HEK293T (cell line): Measurements from ENCODE around the gene MARCHF9.

Experiments used
- ARNT ChIP-seq: fragments of 450-650 bp; IDR thresholded peaks from 2 replicates; pipeline ENCODE4 v1.6.1; 2017; ENCODE audit warnings: mild to moderate bottlenecking
- BHLHE40 ChIP-seq: fragments of 450-650 bp; IDR thresholded peaks from 2 replicates; pipeline ENCODE4 v1.6.1; 2016; ENCODE audit warnings: mild to moderate bottlenecking, moderate library complexity, borderline replicate concordance
- CTBP1 ChIP-seq: fragments of 450-650 bp; IDR thresholded peaks from 2 replicates; pipeline ENCODE4 v1.6.1; 2016; ENCODE audit warnings: borderline replicate concordance
- ELF4 ChIP-seq: fragments of 450-650 bp; IDR thresholded peaks from 2 replicates; pipeline ENCODE4 v1.6.1; 2017; ENCODE audit warnings: antibody characterized with exemption
- FOXA1 ChIP-seq: fragments of 450-650 bp; IDR thresholded peaks from 2 replicates; pipeline ENCODE4 v1.6.1; 2016; ENCODE audit warnings: mild to moderate bottlenecking
- FOXK2 ChIP-seq: fragments of 450-650 bp; IDR thresholded peaks from 2 replicates; pipeline ENCODE4 v1.6.1; 2016; ENCODE audit warnings: mild to moderate bottlenecking
- FOXM1 ChIP-seq: fragments of 450-650 bp; IDR thresholded peaks from 2 replicates; pipeline ENCODE4 v1.6.1; 2017; ENCODE audit warnings: mild to moderate bottlenecking, borderline replicate concordance
- HDGF ChIP-seq: fragments of 450-650 bp; IDR thresholded peaks from 2 replicates; pipeline ENCODE4 v1.6.1; 2017; ENCODE audit warnings: antibody characterized with exemption, borderline replicate concordance
- L3MBTL2 ChIP-seq: fragments of 450-650 bp; conservative IDR thresholded peaks from 2 replicates; pipeline ENCODE4 v1.6.1; 2016; ENCODE audit warnings: mild to moderate bottlenecking
- NFRKB ChIP-seq: fragments of 450-650 bp; IDR thresholded peaks from 2 replicates; pipeline ENCODE4 v1.6.1; 2016; ENCODE audit warnings: mild to moderate bottlenecking, moderate library complexity
- SP1 ChIP-seq: fragments of 450-650 bp; IDR thresholded peaks from 2 replicates; pipeline ENCODE4 v1.6.1; 2017
- SUZ12 ChIP-seq: fragments of 450-650 bp; IDR thresholded peaks from 2 replicates; pipeline ENCODE4 v1.6.1; 2016; ENCODE audit warnings: mild to moderate bottlenecking
- ZNF384 ChIP-seq: fragments of 450-650 bp; IDR thresholded peaks from 2 replicates; pipeline ENCODE4 v1.6.1; 2016

GRCh38 chr12:57782243-57782607 is 27.3 kb downstream of the MARCHF9 start:
- TF ChIP-seq SUZ12, result no peak
- TF ChIP-seq NFRKB, result no peak
- TF ChIP-seq FOXM1, result no peak
- no peak for TF ChIP-seq ARNT
- no peak for TF ChIP-seq ELF4
- TF ChIP-seq CTBP1, result no peak
- TF ChIP-seq FOXK2, result no peak
- no peak for TF ChIP-seq SP1
- TF ChIP-seq FOXA1, result no peak
- no peak for TF ChIP-seq BHLHE40
- no peak for TF ChIP-seq HDGF
- no peak for TF ChIP-seq ZNF384
- no peak for TF ChIP-seq L3MBTL2
